SJSA1 (cell line): Measurements from ENCODE around the gene POM121L2. TPM values are rescaled to one million over a fixed set of nuclear protein-coding genes. Genes with fewer than 3 reads are reported as not detected.

ENCODE experiments used
- DNase-seq, 2 experiments: peaks; one replicate each; pipeline ENCODE4 v3.0.0-alpha.2; 2015 to 2020; ENCODE audit warnings: low spot score in 2 of 2, low read depth in 1 of 2
- H3K27ac ChIP-seq: fragments of 250-450 bp; sonication (Bioruptor Pico); 2 replicates; pipeline ENCODE4 v1.5.1; 2020; ENCODE audit warnings: mild to moderate bottlenecking, moderate library complexity
- H3K27me3 ChIP-seq: fragments of 250-450 bp; sonication (Bioruptor Pico); replicated peaks from 2 replicates; pipeline ENCODE4 v1.5.1; 2020; ENCODE audit warnings: mild to moderate bottlenecking, moderate library complexity
- H3K36me3 ChIP-seq: fragments of 250-450 bp; sonication (Bioruptor Pico); 2 replicates; pipeline ENCODE4 v1.5.1; 2020; ENCODE audit warnings: mild to moderate bottlenecking
- H3K4me1 ChIP-seq: fragments of 250-450 bp; sonication (Bioruptor Pico); replicated peaks from 2 replicates; pipeline ENCODE4 v1.6.1; 2021; ENCODE audit warnings: mild to moderate bottlenecking
- H3K4me3 ChIP-seq: fragments of 250-450 bp; sonication (Bioruptor Pico); 2 replicates; pipeline ENCODE4 v1.5.1; 2020; ENCODE audit warnings: mild to moderate bottlenecking
- H3K9me3 ChIP-seq: fragments of 250-450 bp; sonication (Bioruptor Pico); replicated peaks from 2 replicates; pipeline ENCODE4 v1.5.1; 2020; ENCODE audit warnings: mild to moderate bottlenecking
- total RNA-seq: library from RNA; depleted of rRNA; stranded (reverse); fragments of >200 nt; shearing (Covaris generic); gene quantifications from 2 replicates; pipeline ENCODE4 v1.2.3, GENCODE V29; 2014

Gene POM121L2
- total RNA-seq, 1 experiment from 2014 or later: not detected

DNA sequence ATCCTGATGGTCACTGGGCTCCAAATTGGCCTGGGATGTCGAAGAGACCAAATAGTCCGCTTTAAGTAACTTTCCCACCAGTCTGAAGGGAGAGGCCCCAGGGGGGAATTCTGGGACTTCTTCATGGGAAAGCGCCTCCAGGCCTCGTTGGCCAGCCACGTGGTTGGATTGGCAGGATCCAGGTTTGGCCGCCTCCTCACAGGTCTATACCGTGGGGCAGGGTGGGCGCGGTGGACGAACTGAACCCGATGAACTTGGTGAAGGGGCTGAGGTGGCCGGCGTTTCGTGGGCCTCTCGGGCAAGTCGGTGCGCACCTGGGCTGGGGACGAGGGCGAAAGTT is 297 bp downstream of the POM121L2 start:
- Histone ChIP-seq H3K4me3 (no peak overlapping the region), H3K9me3 (peaks cover 12% of the 10 kb centered on the region), H3K36me3 (no peaks in the 10 kb centered on the region), H3K27me3 (no peaks in the 10 kb centered on the region), H3K27ac (no peak overlapping the region), H3K4me1 (no peaks in the 10 kb centered on the region)
- DNase-seq: no peak

DNA sequence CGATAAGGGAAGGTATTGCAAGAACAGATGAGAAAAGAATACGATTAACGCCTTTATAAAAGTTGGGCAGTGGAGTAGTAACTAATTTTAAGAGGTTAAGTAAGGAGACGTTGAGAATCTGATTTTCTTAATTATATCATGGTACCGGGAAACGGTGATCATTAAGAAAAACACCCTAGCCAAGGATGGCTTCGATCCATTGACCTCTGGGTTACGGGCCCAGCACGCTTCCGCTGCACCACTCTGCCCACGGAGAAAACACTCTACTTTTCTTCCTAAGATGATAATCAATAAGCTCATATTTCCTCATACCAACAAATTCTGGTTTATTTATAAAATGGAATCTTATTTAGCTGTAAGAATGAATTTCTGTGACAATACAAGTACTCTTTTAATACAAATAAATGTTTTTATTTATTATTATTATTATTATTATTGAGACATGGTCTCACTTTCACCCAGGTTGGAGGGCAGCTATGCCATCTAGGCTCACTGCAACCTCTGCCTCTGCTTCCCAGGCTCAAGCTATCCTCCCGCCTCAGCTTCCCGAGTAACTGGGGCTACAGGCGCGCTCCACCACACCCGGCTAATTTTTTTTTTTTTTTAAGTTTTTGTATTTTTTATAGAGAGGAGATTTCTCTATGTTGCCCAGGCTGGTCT is 8.3 kb downstream of the POM121L2 start:
- H3K27ac ChIP-seq: no peak overlapping the region

DNA sequence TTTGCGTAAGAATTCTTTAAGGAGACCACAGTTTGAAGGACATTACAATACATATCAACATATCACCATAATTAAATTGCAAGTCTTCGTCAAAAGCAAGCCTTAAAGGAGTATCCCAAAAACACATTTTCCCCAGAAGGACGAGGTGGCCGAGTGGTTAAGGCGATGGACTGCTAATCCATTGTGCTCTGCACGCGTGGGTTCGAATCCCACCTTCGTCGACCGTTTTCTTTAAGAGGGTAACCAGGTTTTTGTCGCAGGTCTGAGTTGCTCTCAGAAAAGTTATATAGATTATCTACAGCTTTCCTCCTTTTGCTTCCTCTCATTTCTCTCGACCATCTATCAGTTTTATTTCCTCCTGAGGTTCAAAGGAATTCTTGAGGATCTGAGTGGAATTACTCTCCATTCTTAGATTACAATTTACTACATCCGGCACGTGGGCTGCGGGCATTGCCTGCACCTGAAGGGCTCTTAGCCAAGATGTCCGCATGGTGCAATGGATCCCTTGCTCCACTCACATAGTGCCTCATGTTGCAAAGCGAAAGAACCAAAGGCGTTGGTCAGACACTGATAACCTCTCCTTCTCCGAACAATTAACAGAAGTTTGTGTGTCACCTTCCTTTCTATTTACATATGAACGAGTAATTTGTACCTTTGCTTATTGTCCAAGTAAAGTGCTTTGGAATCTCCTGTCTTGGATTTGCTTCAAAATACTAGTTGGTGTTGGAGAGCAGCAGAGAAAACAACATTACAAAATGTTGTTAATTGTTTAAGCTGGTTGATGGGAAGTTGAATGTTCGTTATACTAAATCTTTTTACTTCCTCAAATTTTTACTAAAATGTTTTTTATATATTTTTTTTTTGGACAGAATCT is 14.0 kb downstream of the POM121L2 start:
- Histone ChIP-seq H3K36me3 (no peaks in the 10 kb centered on the region), H3K27me3 (no peaks in the 10 kb centered on the region), H3K9me3 (peaks cover 10% of the 10 kb centered on the region; the same call in 1 of the 2 replicates), H3K27ac (no peak overlapping the region), H3K4me1 (no peaks in the 10 kb centered on the region), H3K4me3 (no peak overlapping the region)
- peak in 1 of 2 experiments; percentile 8 for DNase-seq

More for the DNA sequence above, 8.3 kb downstream of the POM121L2 start:
- DNase-seq: no peak
- Histone ChIP-seq H3K4me3 (no peak overlapping the region), H3K27me3 (no peaks in the 10 kb centered on the region), H3K9me3 (0 out of 2 replicates have a peak, but pooled peaks cover 5% of the 10 kb centered on the region), H3K4me1 (no peaks in the 10 kb centered on the region), H3K36me3 (no peaks in the 10 kb centered on the region)

DNA sequence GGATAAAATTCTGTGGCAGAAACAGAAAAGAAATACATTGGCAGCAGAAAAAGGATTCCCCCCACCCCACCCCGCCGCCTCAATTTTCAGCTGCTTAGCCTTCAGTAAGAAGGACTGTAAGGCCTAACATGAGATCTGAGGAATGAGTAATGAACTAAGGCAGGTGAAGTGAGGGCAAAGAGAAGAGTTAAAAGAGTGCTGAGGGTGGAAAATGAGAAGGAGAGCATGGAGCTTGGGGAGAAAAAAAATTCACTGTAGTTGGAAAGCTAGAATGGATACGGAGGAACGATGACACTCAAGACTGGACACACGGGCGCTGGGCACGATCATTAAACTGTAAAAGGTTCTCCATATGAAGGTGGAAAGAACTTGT is 14.6 kb downstream of the POM121L2 start:
- Histone ChIP-seq H3K4me3 (no peak overlapping the region), H3K4me1 (no peaks in the 10 kb centered on the region), H3K27me3 (no peaks in the 10 kb centered on the region), H3K27ac (no peak overlapping the region), H3K36me3 (no peaks in the 10 kb centered on the region), H3K9me3 (peaks cover 10% of the 10 kb centered on the region; the same call in 1 of the 2 replicates)
- no peak for DNase-seq

DNA sequence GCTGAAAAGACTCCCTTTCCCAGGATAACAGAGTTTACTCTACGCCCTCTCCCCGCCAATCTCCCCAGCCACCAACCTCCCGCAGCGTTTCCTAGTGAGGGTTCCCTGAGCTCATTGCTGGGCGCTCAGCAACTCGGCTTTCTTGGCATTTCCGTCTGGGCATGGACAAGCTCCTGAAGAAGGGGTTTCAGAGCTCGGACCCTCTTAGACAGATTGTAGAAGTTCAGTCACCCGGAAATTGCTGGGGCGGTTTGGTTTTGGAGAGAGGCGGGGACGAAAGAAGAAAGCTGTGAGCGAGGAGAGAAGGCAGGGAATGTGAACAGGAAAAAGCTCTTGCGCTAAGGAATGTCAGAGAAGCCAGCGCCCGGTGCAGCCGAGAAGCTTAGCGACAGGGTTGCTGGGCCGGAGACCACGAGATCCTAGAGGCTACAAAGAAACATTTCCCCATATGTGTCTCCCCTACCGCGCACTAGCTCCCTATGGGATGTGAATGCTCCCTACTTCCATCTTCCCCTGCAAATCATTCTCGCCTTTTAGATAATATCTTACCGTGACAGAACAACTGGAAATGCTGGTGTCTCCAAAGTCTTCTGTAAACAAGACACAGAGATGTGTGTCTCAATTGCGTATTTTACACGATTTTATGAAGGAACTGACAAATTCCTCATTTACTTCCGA is 15.8 kb downstream of the POM121L2 start:
- Histone ChIP-seq H3K4me3 (no peak overlapping the region; the same call in 1 of the 2 replicates), H3K9me3 (peaks cover 13% of the 10 kb centered on the region; the same call in 1 of the 2 replicates), H3K27me3 (no peaks in the 10 kb centered on the region), H3K27ac (no peak overlapping the region), H3K4me1 (no peaks in the 10 kb centered on the region), H3K36me3 (no peaks in the 10 kb centered on the region)
- DNase-seq: no peak

DNA sequence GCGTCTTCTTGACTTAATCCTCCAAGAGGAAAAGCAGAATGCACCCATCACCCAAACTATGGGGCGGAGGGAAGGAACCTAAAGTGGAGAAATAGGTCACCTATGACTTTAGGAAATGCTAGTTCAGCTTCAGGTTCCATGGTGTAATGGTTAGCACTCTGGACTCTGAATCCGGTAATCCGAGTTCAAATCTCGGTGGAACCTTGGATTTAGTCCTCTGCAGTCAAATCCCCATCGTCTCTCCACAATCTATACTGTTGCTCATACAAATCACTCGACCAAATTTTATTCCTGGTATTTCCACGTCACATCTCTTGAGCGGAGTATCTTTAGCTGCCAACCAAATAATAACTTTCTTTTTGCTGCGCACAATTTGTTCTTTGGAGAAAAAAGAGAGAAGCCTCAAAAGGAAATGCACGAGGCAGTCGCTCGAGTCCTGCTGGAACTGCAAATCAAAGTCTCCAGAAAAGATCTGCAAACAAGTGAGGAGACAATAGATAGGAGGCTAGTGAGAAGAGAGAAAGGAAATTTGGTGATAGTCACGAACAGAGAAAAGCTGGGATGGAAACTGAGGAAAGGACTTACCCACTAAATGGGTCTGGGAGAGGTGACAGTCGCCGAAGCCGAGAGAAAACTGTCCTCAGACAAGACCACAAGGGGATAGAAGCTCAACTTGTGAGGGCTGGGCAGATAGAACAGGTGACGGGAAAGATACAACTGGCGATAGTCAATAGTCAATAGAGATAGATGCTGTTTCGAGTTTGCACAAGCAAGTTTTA is 16.6 kb downstream of the POM121L2 start:
- H3K9me3 ChIP-seq: peaks cover 13% of the 10 kb centered on the region; the same call in 1 of the 2 replicates
- no peaks in the 10 kb centered on the region for H3K36me3 ChIP-seq
- no peaks in the 10 kb centered on the region for H3K4me1 ChIP-seq
- DNase-seq: no peak
- H3K27me3 ChIP-seq: no peaks in the 10 kb centered on the region
- H3K27ac ChIP-seq: no peak overlapping the region
- H3K4me3 ChIP-seq: no peak overlapping the region; the same call in 1 of the 2 replicates

- Histone ChIP-seq H3K4me1 (no peaks in the 10 kb centered on the region), H3K4me3 (no peak overlapping the region), H3K27ac (no peak overlapping the region), H3K36me3 (no peaks in the 10 kb centered on the region), H3K9me3 (peaks cover 13% of the 10 kb centered on the region; the same call in 1 of the 2 replicates), H3K27me3 (no peaks in the 10 kb centered on the region)
- no peak for DNase-seq
Observed at GRCh38 chr6:27294409-27294808, 17.7 kb downstream of the POM121L2 start.

DNA sequence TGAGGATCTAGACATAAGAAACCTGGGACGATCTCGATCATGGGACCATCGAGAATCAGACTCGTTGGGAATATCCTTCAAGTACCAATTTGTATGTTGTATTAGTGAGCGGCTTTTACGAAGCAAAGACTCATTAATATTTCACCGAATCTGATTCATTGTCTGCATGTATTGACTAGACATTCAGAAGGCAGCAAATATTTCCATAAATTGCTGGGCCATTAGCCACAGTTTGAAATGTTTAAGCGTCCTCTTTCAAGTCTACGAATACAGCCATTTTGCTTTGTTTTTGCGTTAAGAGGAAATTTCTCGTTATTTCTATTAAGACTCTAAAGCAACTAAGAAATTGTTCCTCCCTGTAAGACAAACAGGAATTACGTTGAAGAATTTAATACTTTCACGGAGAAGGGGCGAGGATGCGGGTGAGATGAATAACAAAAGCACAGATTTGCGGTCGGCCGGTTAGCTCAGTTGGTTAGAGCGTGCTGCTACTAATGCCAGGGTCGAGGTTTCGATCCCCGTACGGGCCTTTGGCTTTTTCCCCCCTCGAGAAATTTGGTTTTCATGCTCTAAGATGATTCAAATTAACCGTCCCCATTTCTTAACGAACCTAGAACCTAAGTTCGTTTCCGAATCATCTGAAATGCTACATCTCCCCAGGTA is 18.5 kb downstream of the POM121L2 start:
- Histone ChIP-seq H3K4me3 (no peak overlapping the region), H3K9me3 (peaks cover 13% of the 10 kb centered on the region; the same call in 1 of the 2 replicates), H3K4me1 (no peaks in the 10 kb centered on the region), H3K27me3 (no peaks in the 10 kb centered on the region), H3K36me3 (no peaks in the 10 kb centered on the region), H3K27ac (no peak overlapping the region)
- DNase-seq: no peak

DNA sequence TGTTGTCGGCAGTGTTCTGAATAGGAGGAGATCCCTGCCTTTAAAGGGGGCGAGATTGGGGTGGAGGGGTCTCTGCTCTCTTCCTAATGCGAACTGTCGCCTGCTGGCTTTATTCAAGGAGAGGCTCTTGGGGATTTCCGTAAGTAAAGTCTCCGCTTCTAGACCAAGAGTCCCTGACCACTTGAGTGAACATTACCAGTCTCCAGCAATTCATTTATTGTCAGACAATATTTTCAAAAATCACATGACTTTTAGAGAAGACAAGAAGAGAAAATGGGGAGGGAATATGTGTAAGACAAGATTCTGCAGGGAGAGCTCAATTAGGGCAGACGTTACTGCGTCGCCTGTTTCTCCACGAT is 21.2 kb downstream of the POM121L2 start:
- no peak overlapping the region for H3K27ac ChIP-seq
- no peaks in the 10 kb centered on the region for H3K36me3 ChIP-seq
- H3K9me3 ChIP-seq: peaks cover 13% of the 10 kb centered on the region; the same call in 1 of the 2 replicates
- H3K4me3 ChIP-seq: no peak overlapping the region
- H3K4me1 ChIP-seq: no peaks in the 10 kb centered on the region
- DNase-seq: no peak
- no peaks in the 10 kb centered on the region for H3K27me3 ChIP-seq

- H3K9me3 ChIP-seq: peaks cover 8% of the 10 kb centered on the region; the same call in 1 of the 2 replicates
- DNase-seq: no peak
- H3K36me3 ChIP-seq: no peaks in the 10 kb centered on the region
- H3K27me3 ChIP-seq: no peaks in the 10 kb centered on the region
- no peaks in the 10 kb centered on the region for H3K4me1 ChIP-seq
- H3K4me3 ChIP-seq: no peak overlapping the region
- H3K27ac ChIP-seq: no peak overlapping the region
Observed at GRCh38 chr6:27290065-27290849, 21.8 kb downstream of the POM121L2 start.

- no peaks in the 10 kb centered on the region for H3K36me3 ChIP-seq
- DNase-seq: no peak
- no peaks in the 10 kb centered on the region for H3K27me3 ChIP-seq
- no peak overlapping the region for H3K27ac ChIP-seq
- H3K9me3 ChIP-seq: 0 out of 2 replicates have a peak, but pooled peaks cover 3% of the 10 kb centered on the region
- no peak overlapping the region for H3K4me3 ChIP-seq
- no peaks in the 10 kb centered on the region for H3K4me1 ChIP-seq
Observed at GRCh38 chr6:27288136-27289044, 23.7 kb downstream of the POM121L2 start.
